GM06990 (cell line): ENCODE results near the gene DOCK4.

Source experiments
- DNase-seq: peaks from one replicate; pipeline ENCODE4 v3.0.0-alpha.2; 2011; ENCODE audit not compliant: insufficient read length; ENCODE audit errors: extremely low read depth
- H3K27me3 ChIP-seq: replicated peaks from 2 replicates; pipeline ENCODE4 v1.6.0; 2011; ENCODE audit warnings: low read length; ENCODE audit not compliant: control insufficient read depth, insufficient read depth
- H3K36me3 ChIP-seq: 2 replicates; pipeline ENCODE4 v1.5.1; 2011; ENCODE audit warnings: low read length; ENCODE audit not compliant: control insufficient read depth, insufficient read depth
- H3K4me3 ChIP-seq: replicated peaks from 2 replicates; pipeline ENCODE4 v1.5.1; 2011; ENCODE audit warnings: low read depth, mild to moderate bottlenecking, control low read depth, low read length
- TF ChIP-seq, protein P1 (sequence below): IDR thresholded peaks from 2 replicates; pipeline ENCODE4 v1.5.1; 2011; ENCODE audit warnings: low read length, control low read depth, mild to moderate bottlenecking, inconsistent platforms; ENCODE audit not compliant: insufficient read depth, poor library complexity, severe bottlenecking

Gene DOCK4

DNA sequence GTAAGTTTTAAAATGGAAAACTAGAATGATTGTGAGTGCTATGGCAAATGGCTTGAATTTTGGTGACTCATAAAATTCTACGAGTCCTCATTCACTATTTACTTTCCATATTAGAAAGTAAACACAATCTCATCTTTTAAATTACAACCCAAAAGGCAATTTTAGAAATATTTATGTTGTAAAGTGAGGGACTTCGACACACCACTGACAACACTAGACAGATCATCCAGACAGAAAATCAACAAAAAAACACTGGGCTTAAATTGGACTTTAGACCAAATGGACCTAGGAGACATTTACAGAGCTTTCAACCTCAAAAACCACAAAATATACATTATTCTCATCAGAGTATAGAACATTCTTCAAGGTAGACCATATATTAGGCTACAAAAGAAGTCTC lies 30.4 kb upstream of the DOCK4 start:
- Histone ChIP-seq H3K36me3 (no peaks in the 10 kb centered on the region), H3K4me3 (no peak overlapping the region), H3K27me3 (no peaks in the 10 kb centered on the region)
- DNase-seq, result no peak
- TF ChIP-seq, protein P1, sequence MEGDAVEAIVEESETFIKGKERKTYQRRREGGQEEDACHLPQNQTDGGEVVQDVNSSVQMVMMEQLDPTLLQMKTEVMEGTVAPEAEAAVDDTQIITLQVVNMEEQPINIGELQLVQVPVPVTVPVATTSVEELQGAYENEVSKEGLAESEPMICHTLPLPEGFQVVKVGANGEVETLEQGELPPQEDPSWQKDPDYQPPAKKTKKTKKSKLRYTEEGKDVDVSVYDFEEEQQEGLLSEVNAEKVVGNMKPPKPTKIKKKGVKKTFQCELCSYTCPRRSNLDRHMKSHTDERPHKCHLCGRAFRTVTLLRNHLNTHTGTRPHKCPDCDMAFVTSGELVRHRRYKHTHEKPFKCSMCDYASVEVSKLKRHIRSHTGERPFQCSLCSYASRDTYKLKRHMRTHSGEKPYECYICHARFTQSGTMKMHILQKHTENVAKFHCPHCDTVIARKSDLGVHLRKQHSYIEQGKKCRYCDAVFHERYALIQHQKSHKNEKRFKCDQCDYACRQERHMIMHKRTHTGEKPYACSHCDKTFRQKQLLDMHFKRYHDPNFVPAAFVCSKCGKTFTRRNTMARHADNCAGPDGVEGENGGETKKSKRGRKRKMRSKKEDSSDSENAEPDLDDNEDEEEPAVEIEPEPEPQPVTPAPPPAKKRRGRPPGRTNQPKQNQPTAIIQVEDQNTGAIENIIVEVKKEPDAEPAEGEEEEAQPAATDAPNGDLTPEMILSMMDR, result no peak

DNA sequence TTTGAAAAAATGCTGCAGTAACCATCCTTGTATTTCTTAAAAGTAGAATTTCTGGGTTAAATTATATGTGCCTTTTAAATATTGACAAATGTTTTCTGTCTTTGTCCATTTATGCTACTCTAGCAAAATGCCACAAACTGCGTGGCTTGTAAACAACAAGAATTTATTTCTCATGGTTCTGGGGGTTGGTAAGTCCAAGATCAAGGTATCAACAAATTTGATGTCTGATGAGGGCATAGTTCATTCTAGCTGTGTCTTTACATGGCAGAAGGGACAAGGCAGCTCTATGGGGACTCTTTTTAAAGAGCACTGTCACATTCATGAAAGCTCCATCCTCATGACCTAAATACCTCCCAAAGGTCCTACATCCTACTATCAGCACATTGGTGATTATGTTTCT lies 27.9 kb upstream of the DOCK4 start:
- no peak for DNase-seq
- TF ChIP-seq, protein P1, result no peak
- no peaks in the 10 kb centered on the region for H3K27me3 ChIP-seq
- H3K4me3 ChIP-seq, result no peak overlapping the region
- H3K36me3 ChIP-seq, result no peaks in the 10 kb centered on the region

DNA sequence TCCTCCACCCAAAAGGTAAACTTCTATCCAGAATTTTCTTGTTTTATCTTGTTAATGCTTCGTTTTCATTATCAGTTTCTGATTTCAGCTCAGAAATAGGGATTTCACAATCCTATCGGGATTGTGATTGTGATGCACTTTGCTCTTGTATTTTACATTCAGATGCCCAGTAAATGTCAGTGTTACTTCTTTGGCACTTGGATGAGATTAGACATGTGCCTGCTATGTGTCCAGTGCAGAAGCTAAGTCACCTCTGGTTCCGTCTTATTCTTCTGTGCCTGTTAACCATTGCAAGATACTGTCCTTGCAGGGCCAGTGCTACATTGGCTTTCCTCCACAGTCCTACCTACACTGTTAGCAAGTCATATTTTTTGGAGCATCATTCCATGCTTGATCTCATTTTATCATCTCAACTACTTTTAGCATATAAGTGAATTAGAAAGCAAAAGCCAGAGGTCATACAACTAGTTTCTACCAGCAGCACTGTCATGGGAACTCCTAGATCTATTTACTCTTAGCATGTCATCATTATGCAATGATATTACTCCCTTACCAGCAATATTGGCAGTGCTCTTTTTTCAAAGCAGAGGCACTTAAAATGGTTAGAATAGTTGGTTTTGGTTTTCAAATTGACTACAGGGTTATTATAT lies 27.0 kb upstream of the DOCK4 start:
- no peak for DNase-seq
- TF ChIP-seq, protein P1, result no peak
- no peaks in the 10 kb centered on the region for H3K36me3 ChIP-seq
- H3K27me3 ChIP-seq, result no peaks in the 10 kb centered on the region
- H3K4me3 ChIP-seq, result no peak overlapping the region

DNA sequence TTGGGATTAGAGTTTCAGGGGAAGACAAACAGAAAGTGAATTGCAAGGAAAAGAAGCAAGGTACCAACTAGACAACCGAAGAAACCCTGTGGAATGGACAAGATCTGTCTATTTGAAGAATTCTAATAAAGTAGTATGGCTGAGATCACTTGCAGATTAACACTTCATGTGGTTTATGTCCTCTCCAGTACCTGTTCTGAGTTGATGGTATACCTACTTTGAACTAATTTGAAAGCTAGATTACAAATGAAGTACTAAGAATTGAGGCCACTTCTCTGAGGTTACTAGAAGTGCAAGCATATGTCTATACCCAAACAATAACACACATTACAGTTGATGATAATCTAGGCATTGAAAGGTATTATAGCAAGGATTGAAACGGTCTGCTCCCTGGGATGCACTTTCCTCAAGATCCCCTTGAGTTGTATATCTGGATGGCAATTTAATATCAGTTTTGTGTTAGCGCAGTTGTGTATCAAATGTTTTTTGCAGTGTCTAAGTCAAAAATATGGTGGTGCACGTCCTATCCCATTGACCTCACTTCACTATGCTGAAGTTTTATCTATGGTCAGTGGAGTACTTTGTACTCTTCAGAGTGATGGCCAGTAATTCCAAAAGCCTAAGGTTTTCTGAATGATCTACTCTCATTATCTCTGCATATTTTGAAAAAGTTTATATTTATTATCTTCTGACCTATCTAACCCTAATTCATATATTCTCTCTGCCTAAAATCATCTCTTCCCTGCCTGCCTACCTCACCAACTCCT lies 26.2 kb upstream of the DOCK4 start:
- DNase-seq, result no peak
- no peaks in the 10 kb centered on the region for H3K36me3 ChIP-seq
- no peak overlapping the region for H3K4me3 ChIP-seq
- TF ChIP-seq, protein P1, result no peak
- H3K27me3 ChIP-seq, result no peaks in the 10 kb centered on the region

DNA sequence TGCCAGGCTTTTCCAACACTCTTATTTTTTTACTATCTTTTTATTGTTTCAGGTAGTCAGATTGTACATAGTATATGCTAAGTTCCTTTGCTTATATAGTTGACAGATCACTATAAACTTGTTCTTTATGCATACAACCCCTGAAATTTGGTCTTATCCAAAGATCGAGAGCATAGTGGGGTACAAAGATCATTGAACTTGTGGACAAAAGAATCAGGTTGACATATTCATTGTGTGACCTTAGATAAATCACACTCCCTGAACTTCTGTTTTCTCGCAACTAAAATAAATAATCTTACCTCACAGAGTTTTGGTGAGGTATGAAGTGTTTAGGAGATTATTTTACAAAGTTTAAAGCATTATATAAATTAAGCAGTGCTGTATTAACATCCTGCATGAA lies 22.4 kb upstream of the DOCK4 start:
- DNase-seq, result no peak
- H3K27me3 ChIP-seq, result no peaks in the 10 kb centered on the region
- no peak overlapping the region for H3K4me3 ChIP-seq
- no peaks in the 10 kb centered on the region for H3K36me3 ChIP-seq
- TF ChIP-seq, protein P1, result no peak
